ENCODE results near the gene RHBDL2. TPM values are rescaled to one million over a fixed set of nuclear protein-coding genes. Genes with fewer than 3 reads are reported as not detected.
A peak's percentile ranks its signal among the peaks of the same experiment; 100 is the strongest.

Gene RHBDL2, protein sequence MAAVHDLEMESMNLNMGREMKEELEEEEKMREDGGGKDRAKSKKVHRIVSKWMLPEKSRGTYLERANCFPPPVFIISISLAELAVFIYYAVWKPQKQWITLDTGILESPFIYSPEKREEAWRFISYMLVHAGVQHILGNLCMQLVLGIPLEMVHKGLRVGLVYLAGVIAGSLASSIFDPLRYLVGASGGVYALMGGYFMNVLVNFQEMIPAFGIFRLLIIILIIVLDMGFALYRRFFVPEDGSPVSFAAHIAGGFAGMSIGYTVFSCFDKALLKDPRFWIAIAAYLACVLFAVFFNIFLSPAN
- polyA plus RNA-seq (2013, experiment 1 of 2): not detected
- not detected for polyA plus RNA-seq (2013, experiment 2 of 2)

DNA sequence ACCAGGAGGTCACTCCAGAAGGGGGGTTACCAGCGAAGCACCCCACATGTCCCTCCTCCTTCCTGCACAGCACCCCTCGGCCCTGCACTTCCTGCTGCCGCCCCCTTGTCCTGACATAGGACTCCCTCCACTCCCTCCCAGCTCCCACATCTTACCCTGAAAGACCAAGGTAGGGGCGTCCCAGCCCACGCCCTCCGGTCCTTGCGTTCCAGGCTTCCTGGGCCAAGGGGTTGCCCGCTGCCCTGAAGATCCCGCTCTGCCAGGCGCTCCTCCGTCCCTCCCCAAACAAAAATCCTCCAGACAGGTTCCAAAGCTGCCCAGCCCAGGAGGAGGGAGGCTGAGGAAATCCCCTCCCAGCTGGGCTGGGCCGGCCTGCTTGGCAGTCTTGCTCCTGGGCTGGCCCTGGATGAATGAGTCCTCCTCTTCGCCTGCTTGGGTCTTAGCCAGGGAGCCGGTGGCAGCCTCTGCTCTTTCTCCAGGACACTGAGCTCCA is at the start of gene RHBDL2:
Gene RHBDL2, minus strand, starts transcription at position 304 of the 493 bp plus-strand sequence. CDS start 22,618 bp downstream, outside the sequence.
- peaks cover 0 to 3% of the 10 kb centered on the region in 2 experiments for H3K27me3 ChIP-seq (ENCODE audit: control insufficient read depth in 1 of 2, insufficient read depth in 1 of 2, low read length in 2 of 2)
- no peak within 1 kb of the TSS for H2BK120ac ChIP-seq (ENCODE audit: low read depth, low read length)
- no peak within 1 kb of the TSS for H2BK5ac ChIP-seq (ENCODE audit: low read depth, low read length, poor library complexity, severe bottlenecking)
- no peak within 1 kb of the TSS for H3K27ac ChIP-seq (ENCODE audit: low read length, poor library complexity, severe bottlenecking)
- no peaks in the 10 kb centered on the region for H3K4me1 ChIP-seq (ENCODE audit: control insufficient read depth, insufficient read depth, low read depth, low read length)
- WGBS: 76% methylated on average over 14 of the region's 14 CpGs
- H3K18ac ChIP-seq (ENCODE audit: low read depth in 1 of 2, low read length in 2 of 2): no peak within 1 kb of the TSS
- H3K9ac ChIP-seq (ENCODE audit: low read length): peak within 1 kb of the TSS; percentile 78
- H4K91ac ChIP-seq (ENCODE audit: low read length): no peak within 1 kb of the TSS
- H3K79me1 ChIP-seq (replicated peaks; ENCODE audit: low read length, poor library complexity, severe bottlenecking): no peaks in the 10 kb centered on the region
- H2AFZ ChIP-seq (ENCODE audit: low read depth, low read length): no peak within 1 kb of the TSS
- H3K14ac ChIP-seq (ENCODE audit: low read length in 2 of 2): peak within 1 kb of the TSS in 1 of 2 experiments; percentile 41
- no peak within 1 kb of the TSS for H3K4ac ChIP-seq (ENCODE audit: low read depth in 1 of 2, low read length in 2 of 2)
- H3K23ac ChIP-seq (ENCODE audit: low read length in 2 of 2): no peak within 1 kb of the TSS
- H4K8ac ChIP-seq (ENCODE audit: low read length): no peak within 1 kb of the TSS
- H2BK12ac ChIP-seq (ENCODE audit: low read length in 2 of 2): no peak within 1 kb of the TSS
- no peak within 1 kb of the TSS for H3K4me2 ChIP-seq (ENCODE audit: low read length, poor library complexity, severe bottlenecking)
- no peak within 1 kb of the TSS for H2AK5ac ChIP-seq (ENCODE audit: low read length, severe bottlenecking)
- DNase-seq: no peak
- H2BK15ac ChIP-seq (ENCODE audit: low read depth, poor library complexity, severe bottlenecking): no peak within 1 kb of the TSS
- peak within 1 kb of the TSS in 1 of 2 experiments; percentile 80 for H3K4me3 ChIP-seq (ENCODE audit: insufficient read depth in 1 of 2, low read depth in 1 of 2, low read length in 2 of 2)
- H3K36me3 ChIP-seq (ENCODE audit: control insufficient read depth in 1 of 2, insufficient read depth in 2 of 2, low read depth in 1 of 2, low read length in 2 of 2): no peaks in the 10 kb centered on the region
- H3K9me3 ChIP-seq (ENCODE audit: control insufficient read depth, low read length): no peaks in the 10 kb centered on the region

DNA sequence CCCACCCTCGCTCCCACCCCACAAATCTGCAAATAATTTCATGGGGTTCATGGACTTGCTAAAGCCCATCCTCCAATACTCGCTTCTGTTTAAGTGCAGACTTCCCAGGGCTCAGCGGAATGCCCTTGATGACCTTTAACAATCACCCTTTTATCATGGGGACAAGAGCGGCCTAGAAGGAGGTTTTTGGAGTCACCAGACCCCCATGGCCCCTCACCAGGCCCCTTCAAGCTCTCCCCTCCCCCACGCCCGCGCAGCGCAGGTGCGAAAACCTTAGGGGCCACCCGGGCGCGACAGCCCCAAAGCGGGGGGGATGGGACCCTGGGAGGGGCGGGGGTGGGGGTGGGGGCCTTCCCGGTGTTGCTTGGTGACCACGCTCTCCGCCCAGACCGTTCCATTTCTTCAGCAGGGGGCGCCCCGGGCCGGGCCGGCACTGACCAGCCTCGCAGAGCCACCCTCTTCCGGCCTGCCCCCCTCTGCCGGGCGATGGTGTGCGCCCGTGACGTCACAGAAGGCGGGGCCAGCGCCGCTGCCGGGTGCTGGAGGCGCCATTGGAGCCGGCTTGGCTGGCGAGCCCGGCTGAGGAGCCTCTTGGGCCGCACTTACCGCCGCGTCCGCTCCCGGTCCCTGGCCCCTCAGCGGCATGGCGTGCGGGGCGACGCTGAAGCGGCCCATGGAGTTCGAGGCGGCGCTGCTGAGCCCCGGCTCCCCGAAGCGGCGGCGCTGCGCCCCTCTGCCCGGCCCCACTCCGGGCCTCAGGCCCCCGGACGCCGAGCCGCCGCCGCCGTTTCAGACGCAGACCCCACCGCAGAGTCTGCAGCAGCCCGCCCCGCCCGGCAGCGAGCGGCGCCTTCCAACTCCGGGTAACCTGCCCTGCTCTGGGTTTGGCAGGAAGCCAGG is 49.4 kb upstream of the RHBDL2 start, which contains the start of gene AKIRIN1:
Gene AKIRIN1, plus strand, starts transcription at position 539 of the 900 bp plus-strand sequence. Its CDS starts 105 bp downstream, at position 644.
- Histone ChIP-seq H3K4me2 (ENCODE audit: low read length, poor library complexity, severe bottlenecking) (peak within 1 kb of the TSS; percentile 74), H4K91ac (ENCODE audit: low read length) (peak within 1 kb of the TSS; percentile 97), H3K27me3 (ENCODE audit: control insufficient read depth in 1 of 2, insufficient read depth in 1 of 2, low read length in 2 of 2) (no peaks in the 10 kb centered on the region), H2BK120ac (ENCODE audit: low read depth, low read length) (peak within 1 kb of the TSS; percentile 92), H3K9me3 (ENCODE audit: control insufficient read depth, low read length) (no peaks in the 10 kb centered on the region), H3K4me1 (ENCODE audit: control insufficient read depth, insufficient read depth, low read depth, low read length) (peaks cover 9% of the 10 kb centered on the region), H2BK12ac (ENCODE audit: low read length in 2 of 2) (no peak within 1 kb of the TSS), H3K27ac (ENCODE audit: low read length, poor library complexity, severe bottlenecking) (peak within 1 kb of the TSS; percentile 18), H3K36me3 (ENCODE audit: control insufficient read depth in 1 of 2, insufficient read depth in 2 of 2, low read depth in 1 of 2, low read length in 2 of 2) (peaks cover 14 to 17% of the 10 kb centered on the region in 2 experiments), H2BK15ac (ENCODE audit: low read depth, poor library complexity, severe bottlenecking) (peak within 1 kb of the TSS; percentile 96), H3K18ac (ENCODE audit: low read depth in 1 of 2, low read length in 2 of 2) (peak within 1 kb of the TSS; percentile 96 to 97), H3K4me3 (ENCODE audit: insufficient read depth in 1 of 2, low read depth in 1 of 2, low read length in 2 of 2) (peak within 1 kb of the TSS; percentile 98 to 99), H3K14ac (ENCODE audit: low read length in 2 of 2) (no peak within 1 kb of the TSS), H3K79me1 (replicated peaks; ENCODE audit: low read length, poor library complexity, severe bottlenecking) (peaks cover 3% of the 10 kb centered on the region), H2AFZ (ENCODE audit: low read depth, low read length) (peak within 1 kb of the TSS; percentile 51), H3K4ac (ENCODE audit: low read depth in 1 of 2, low read length in 2 of 2) (peak within 1 kb of the TSS; percentile 94 to 96), H3K9ac (ENCODE audit: low read length) (peak within 1 kb of the TSS; percentile 96), H4K8ac (ENCODE audit: low read length) (peak within 1 kb of the TSS; percentile 95), H2BK5ac (ENCODE audit: low read depth, low read length, poor library complexity, severe bottlenecking) (peak within 1 kb of the TSS; percentile 96), H2AK5ac (ENCODE audit: low read length, severe bottlenecking) (peak within 1 kb of the TSS; percentile 91), H3K23ac (ENCODE audit: low read length in 2 of 2) (peak within 1 kb of the TSS in 1 of 2 experiments; percentile 99)
- WGBS: under 1% methylated on average over 57 of the region's 76 CpGs
- DNase-seq: peak; percentile 96

DNA sequence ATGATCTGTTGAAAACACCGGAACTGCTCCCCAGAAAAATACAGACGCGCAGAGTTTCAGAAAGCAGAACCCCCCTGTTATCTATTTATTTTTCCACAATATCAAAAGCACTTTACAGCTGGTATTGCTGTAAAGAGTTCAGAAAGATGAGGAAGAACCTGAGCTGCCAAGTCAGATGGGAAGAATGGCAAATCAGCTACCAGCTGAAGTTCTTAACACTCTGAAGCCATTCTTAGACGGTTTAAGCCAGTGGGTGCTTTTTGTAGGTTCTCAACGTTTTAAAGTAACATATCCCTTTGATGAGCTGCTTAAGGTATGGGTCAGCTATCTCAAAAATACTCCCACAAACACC is 48.7 kb upstream of the RHBDL2 start:
- H3K23ac ChIP-seq (ENCODE audit: low read length in 2 of 2): no peak overlapping the region
- H3K4me2 ChIP-seq (ENCODE audit: low read length, poor library complexity, severe bottlenecking): peak overlapping the region; percentile 74
- no peak overlapping the region for H3K4ac ChIP-seq (ENCODE audit: low read depth in 1 of 2, low read length in 2 of 2)
- peak overlapping the region; percentile 51 for H2AFZ ChIP-seq (ENCODE audit: low read depth, low read length)
- WGBS: 37% methylated on average over 4 of the region's 5 CpGs
- no peak overlapping the region for H4K8ac ChIP-seq (ENCODE audit: low read length)
- H2BK15ac ChIP-seq (ENCODE audit: low read depth, poor library complexity, severe bottlenecking): no peak overlapping the region
- H2AK5ac ChIP-seq (ENCODE audit: low read length, severe bottlenecking): no peak overlapping the region
- no peak overlapping the region for H2BK12ac ChIP-seq (ENCODE audit: low read length in 2 of 2)
- peaks cover 9 to 13% of the 10 kb centered on the region in 2 experiments for H3K36me3 ChIP-seq (ENCODE audit: control insufficient read depth in 1 of 2, insufficient read depth in 2 of 2, low read depth in 1 of 2, low read length in 2 of 2)
- DNase-seq: peak; percentile 33
- H3K9me3 ChIP-seq (ENCODE audit: control insufficient read depth, low read length): no peaks in the 10 kb centered on the region
- no peaks in the 10 kb centered on the region for H3K27me3 ChIP-seq (ENCODE audit: control insufficient read depth in 1 of 2, insufficient read depth in 1 of 2, low read length in 2 of 2)
- peak overlapping the region; percentile 57 for H2BK5ac ChIP-seq (ENCODE audit: low read depth, low read length, poor library complexity, severe bottlenecking)
- peak overlapping the region; percentile 89 for H3K9ac ChIP-seq (ENCODE audit: low read length)
- peaks cover 3% of the 10 kb centered on the region for H3K79me1 ChIP-seq (replicated peaks; ENCODE audit: low read length, poor library complexity, severe bottlenecking)
- peak overlapping the region; percentile 8 for H3K27ac ChIP-seq (ENCODE audit: low read length, poor library complexity, severe bottlenecking)
- H3K4me3 ChIP-seq (ENCODE audit: insufficient read depth in 1 of 2, low read depth in 1 of 2, low read length in 2 of 2): peak overlapping the region in 1 of 2 experiments; percentile 79
- H3K4me1 ChIP-seq (ENCODE audit: control insufficient read depth, insufficient read depth, low read depth, low read length): peaks cover 9% of the 10 kb centered on the region
- no peak overlapping the region for H2BK120ac ChIP-seq (ENCODE audit: low read depth, low read length)
- no peak overlapping the region for H3K14ac ChIP-seq (ENCODE audit: low read length in 2 of 2)
- H4K91ac ChIP-seq (ENCODE audit: low read length): no peak overlapping the region
- H3K18ac ChIP-seq (ENCODE audit: low read depth in 1 of 2, low read length in 2 of 2): peak overlapping the region in 1 of 2 experiments; percentile 94

All from mesenchymal stem cell (in vitro differentiated cells and primary cell).